CD4-positive, alpha-beta T cell treated with Interferon gamma for 1 hour (primary cell): ENCODE measurements around the gene DNAH14.
"Not testable (repeated sequence)": the region's sequence is repeated elsewhere in the genome, so short reads cannot be mapped to it uniquely, and the experiment has no call there.

Experiments used
- DNase-seq: peaks from one replicate; pipeline ENCODE4 v3.0.0-alpha.2; 2020

DNAH14 gene

GRCh38 chr1:224922404-224923164, 6.9 kb upstream of the DNAH14 start:
- DNase-seq: no peak

GRCh38 chr1:224923726-224924125, 5.7 kb upstream of the DNAH14 start:
- no peak for DNase-seq

GRCh38 chr1:224927631-224928030, 1.8 kb upstream of the DNAH14 start:
- DNase-seq: not testable (repeated sequence)

GRCh38 chr1:224928906-224929305, 569 bp upstream of the DNAH14 start:
- DNase-seq: no peak

GRCh38 chr1:224931605-224932004, 2.1 kb downstream of the DNAH14 start:
- DNase-seq: no peak

- no peak for DNase-seq
These were observed 3.3 kb downstream of the DNAH14 start for GRCh38 chr1:224932607-224933249.

GRCh38 chr1:224933584-224933983, 4.1 kb downstream of the DNAH14 start:
- DNase-seq: no peak

GRCh38 chr1:224938652-224939051, 9.2 kb downstream of the DNAH14 start:
- DNase-seq: no peak

- DNase-seq: no peak
These were observed 10.5 kb downstream of the DNAH14 start for GRCh38 chr1:224939844-224940425.

- not testable (repeated sequence) for DNase-seq
These were observed 11.3 kb downstream of the DNAH14 start for GRCh38 chr1:224940735-224941134.

- not testable (repeated sequence) for DNase-seq
These were observed 16.3 kb downstream of the DNAH14 start for GRCh38 chr1:224945651-224946348.

GRCh38 chr1:224946349-224946691, 16.8 kb downstream of the DNAH14 start:
- DNase-seq: not testable (repeated sequence)

GRCh38 chr1:224957696-224958095, 28.2 kb downstream of the DNAH14 start:
- DNase-seq: no peak

GRCh38 chr1:224958490-224958889, 29.0 kb downstream of the DNAH14 start:
- DNase-seq: no peak

- no peak for DNase-seq
These were observed 29.6 kb downstream of the DNAH14 start for GRCh38 chr1:224959115-224959514.

GRCh38 chr1:224959656-224960055, 30.2 kb downstream of the DNAH14 start:
- DNase-seq: no peak

GRCh38 chr1:224980181-224980580, 50.7 kb downstream of the DNAH14 start:
- DNase-seq: no peak

GRCh38 chr1:224981922-224982354, 52.5 kb downstream of the DNAH14 start:
- not testable (repeated sequence) for DNase-seq

GRCh38 chr1:224988042-224988441, 58.6 kb downstream of the DNAH14 start:
- DNase-seq: no peak

- no peak for DNase-seq
These were observed 60.1 kb downstream of the DNAH14 start for GRCh38 chr1:224989615-224990014.

GRCh38 chr1:224991550-224991949, 62.1 kb downstream of the DNAH14 start:
- DNase-seq: not testable (repeated sequence)

- DNase-seq: no peak
These were observed 66.1 kb downstream of the DNAH14 start for GRCh38 chr1:224995602-224996001.

- no peak for DNase-seq
These were observed 66.8 kb downstream of the DNAH14 start for GRCh38 chr1:224996266-224996665.

GRCh38 chr1:224998185-224998584, 68.7 kb downstream of the DNAH14 start:
- DNase-seq: no peak
